ENCODE measurements around the gene ROR2.

Gene ROR2

DNA sequence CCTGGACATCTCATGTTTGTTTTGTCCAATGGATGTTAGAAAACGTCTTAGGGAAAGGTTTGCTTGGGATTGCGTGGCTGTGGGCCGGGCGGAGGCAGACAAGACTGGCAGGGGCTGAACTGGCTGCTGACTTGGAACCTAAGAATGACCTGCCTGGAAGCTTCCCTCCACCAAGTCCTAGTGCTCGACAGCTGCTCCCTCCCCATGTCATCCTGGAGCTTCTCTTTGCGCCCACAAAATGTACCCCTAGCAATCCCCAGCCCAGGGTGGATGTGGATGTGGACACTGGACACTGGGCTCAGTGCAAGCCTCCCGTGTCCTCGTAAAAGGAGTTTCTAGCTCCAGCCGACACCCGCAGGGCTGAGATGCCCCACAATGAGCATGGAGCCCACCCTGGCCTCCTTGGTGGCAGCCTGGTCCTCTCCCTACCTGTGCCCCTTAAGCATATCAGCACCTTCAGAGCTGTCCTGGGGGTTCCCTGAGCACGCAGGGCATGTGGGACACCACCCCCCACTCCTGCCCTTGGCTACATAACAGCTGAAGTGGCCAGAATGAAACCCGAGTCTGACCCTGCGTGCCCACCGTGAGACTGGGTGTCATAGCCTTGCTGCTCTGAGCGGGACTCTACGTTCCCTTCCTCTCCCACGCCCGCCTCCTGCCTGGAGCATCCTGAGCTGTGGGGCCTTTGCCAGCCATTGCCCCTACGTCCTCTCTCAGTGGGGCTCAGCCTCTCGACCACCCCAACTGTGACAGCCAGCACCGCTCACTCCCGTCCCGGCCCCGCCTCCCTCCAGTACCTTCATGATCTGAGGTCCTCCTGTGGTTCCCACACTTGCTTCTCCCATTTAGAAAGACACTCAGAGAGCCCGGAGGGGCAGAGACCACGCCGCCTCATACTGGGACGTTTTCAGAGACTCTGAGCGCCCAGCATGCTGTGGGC lies 180.8 kb downstream of the ROR2 start:
- Histone ChIP-seq H3K4me2 (ENCODE audit: low read length) (no peak overlapping the region), H4K8ac (ENCODE audit: low read depth, low read length) (no peak overlapping the region), H3K36me3 (ENCODE audit: control insufficient read depth, insufficient read depth, low read length) (no peaks in the 10 kb centered on the region), H3K9ac (ENCODE audit: low read length) (no peak overlapping the region), H2BK120ac (ENCODE audit: low read depth, low read length) (no peak overlapping the region), H3K56ac (ENCODE audit: low read length) (no peak overlapping the region), H4K5ac (ENCODE audit: low read length) (no peak overlapping the region), H3K4me3 (ENCODE audit: low read length) (no peak overlapping the region), H2AK5ac (ENCODE audit: low read length) (no peak overlapping the region), H3K79me1 (ENCODE audit: low read length) (peaks cover 30% of the 10 kb centered on the region), H2BK15ac (replicated peaks; ENCODE audit: low read depth) (no peak overlapping the region), H2BK5ac (ENCODE audit: low read length) (no peak overlapping the region), H3K18ac (ENCODE audit: low read length) (no peak overlapping the region), H3K27ac (ENCODE audit: low read depth, low read length) (no peak overlapping the region), H3K79me2 (ENCODE audit: control insufficient read depth, insufficient read depth, low read length) (peaks cover 10% of the 10 kb centered on the region), H3K27me3 (ENCODE audit: insufficient read depth, low read length, poor library complexity) (no peaks in the 10 kb centered on the region), H3K4me1 (ENCODE audit: control insufficient read depth, low read depth, low read length) (peaks cover 5% of the 10 kb centered on the region), H3K23ac (ENCODE audit: low read length) (no peak overlapping the region), H3K4ac (ENCODE audit: low read depth, low read length) (no peak overlapping the region)
- no peak for DNase-seq
- WGBS (ENCODE audit: extremely low coverage, insufficient coverage, low lambda C conversion rate), result no CpG with 5 or more reads among the region's 29 CpGs

DNA sequence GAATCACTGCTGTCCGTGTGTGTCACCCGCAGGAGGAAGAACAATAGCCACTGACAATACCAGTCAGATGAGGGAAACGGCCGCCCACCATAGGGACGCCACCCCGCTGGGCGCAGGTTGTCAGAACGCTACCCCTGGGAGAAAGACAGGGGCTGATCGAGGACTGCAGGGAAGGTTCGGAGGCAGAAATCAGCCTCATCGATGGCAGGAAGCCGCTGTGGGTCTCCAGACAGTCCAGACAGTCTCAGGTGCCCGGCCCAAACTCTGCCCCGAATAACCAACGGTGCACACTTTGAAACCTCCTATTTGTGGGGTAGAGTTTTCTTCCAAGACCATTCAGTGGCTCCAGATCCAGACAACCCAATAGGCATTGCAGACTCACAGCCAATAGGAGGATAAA lies 181.5 kb downstream of the ROR2 start:
- Histone ChIP-seq H3K4me3 (ENCODE audit: low read length) (no peak overlapping the region), H3K79me1 (ENCODE audit: low read length) (peaks cover 27% of the 10 kb centered on the region), H3K23ac (ENCODE audit: low read length) (no peak overlapping the region), H2BK120ac (ENCODE audit: low read depth, low read length) (no peak overlapping the region), H3K4ac (ENCODE audit: low read depth, low read length) (no peak overlapping the region), H3K27me3 (ENCODE audit: insufficient read depth, low read length, poor library complexity) (no peaks in the 10 kb centered on the region), H3K9ac (ENCODE audit: low read length) (no peak overlapping the region), H3K56ac (ENCODE audit: low read length) (no peak overlapping the region), H3K79me2 (ENCODE audit: control insufficient read depth, insufficient read depth, low read length) (peaks cover 10% of the 10 kb centered on the region), H3K4me1 (ENCODE audit: control insufficient read depth, low read depth, low read length) (peaks cover 2% of the 10 kb centered on the region), H2AK5ac (ENCODE audit: low read length) (no peak overlapping the region), H2BK15ac (replicated peaks; ENCODE audit: low read depth) (no peak overlapping the region), H3K36me3 (ENCODE audit: control insufficient read depth, insufficient read depth, low read length) (no peaks in the 10 kb centered on the region), H3K18ac (ENCODE audit: low read length) (no peak overlapping the region), H4K8ac (ENCODE audit: low read depth, low read length) (no peak overlapping the region), H3K27ac (ENCODE audit: low read depth, low read length) (no peak overlapping the region), H4K5ac (ENCODE audit: low read length) (no peak overlapping the region), H2BK5ac (ENCODE audit: low read length) (no peak overlapping the region), H3K4me2 (ENCODE audit: low read length) (no peak overlapping the region)
- no CpG with 5 or more reads among the region's 15 CpGs for WGBS (ENCODE audit: extremely low coverage, insufficient coverage, low lambda C conversion rate)
- DNase-seq, result no peak

DNA sequence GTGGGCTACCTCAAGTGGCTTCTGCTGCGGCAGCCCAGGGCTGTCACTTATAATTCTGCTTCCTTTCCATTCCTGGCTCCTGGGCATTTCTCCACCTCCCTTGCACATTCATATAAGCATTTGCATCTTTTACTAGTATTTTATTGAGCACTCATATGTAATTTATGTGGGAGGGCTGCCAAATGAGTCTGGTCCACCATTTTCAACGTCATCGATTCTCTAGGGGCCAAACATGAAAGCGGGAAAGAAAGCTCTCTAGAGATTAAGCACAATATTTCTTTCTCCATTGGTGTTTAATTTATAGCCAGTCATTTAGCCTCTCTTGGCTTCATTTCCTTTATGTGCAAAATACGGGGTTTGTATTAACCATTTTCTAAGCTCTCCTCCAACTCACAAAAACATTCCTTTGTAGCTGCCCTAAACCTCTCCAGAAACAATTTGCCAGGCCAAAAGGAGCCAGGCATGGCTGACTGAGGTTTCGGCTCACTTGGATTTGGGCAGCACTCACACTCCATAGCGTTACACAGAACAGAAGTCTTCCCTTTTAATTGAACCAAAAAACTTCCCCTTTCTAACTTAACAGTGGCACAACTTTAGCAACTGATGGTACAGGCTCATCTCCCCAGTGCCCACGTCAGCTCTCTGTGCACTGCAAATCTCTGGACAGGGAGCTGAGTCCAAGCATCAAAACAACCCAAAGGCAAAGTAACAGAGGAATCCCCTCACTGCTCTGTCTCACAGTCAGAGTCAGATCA lies 183.5 kb downstream of the ROR2 start:
- H3K27me3 ChIP-seq (ENCODE audit: insufficient read depth, low read length, poor library complexity), result no peaks in the 10 kb centered on the region

DNA sequence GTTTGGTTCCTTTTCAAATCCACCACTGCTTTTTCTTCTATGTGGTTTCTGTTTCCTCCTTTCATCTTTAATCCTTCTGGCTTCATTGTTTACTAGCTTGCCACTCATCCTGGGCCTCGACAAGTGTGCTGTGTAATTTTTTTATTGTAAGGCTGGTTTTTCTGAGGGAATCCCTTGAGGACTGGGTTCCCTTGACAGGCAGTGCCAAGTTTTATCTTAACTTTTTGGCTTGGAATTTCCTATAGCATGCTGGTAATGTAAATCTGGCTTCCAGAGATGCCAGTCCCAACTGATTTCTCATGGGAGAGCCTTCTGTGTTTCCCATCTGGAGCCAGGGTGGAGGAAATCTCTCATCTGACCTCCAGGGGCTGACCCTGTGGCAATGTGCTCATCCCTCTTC lies 184.7 kb downstream of the ROR2 start:
- no peak overlapping the region for H4K8ac ChIP-seq (ENCODE audit: low read depth, low read length)
- H3K27me3 ChIP-seq (ENCODE audit: insufficient read depth, low read length, poor library complexity), result no peaks in the 10 kb centered on the region
- no peak overlapping the region for H3K4me3 ChIP-seq (ENCODE audit: low read length)
- no peak overlapping the region for H3K23ac ChIP-seq (ENCODE audit: low read length)
- H2AK5ac ChIP-seq (ENCODE audit: low read length), result no peak overlapping the region
- peaks cover under 1% of the 10 kb centered on the region for H3K79me2 ChIP-seq (ENCODE audit: control insufficient read depth, insufficient read depth, low read length)
- H2BK15ac ChIP-seq (replicated peaks; ENCODE audit: low read depth), result no peak overlapping the region
- no peak for DNase-seq
- peaks cover 21% of the 10 kb centered on the region for H3K79me1 ChIP-seq (ENCODE audit: low read length)
- H3K36me3 ChIP-seq (ENCODE audit: control insufficient read depth, insufficient read depth, low read length), result no peaks in the 10 kb centered on the region
- no peak overlapping the region for H2BK5ac ChIP-seq (ENCODE audit: low read length)
- H2BK120ac ChIP-seq (ENCODE audit: low read depth, low read length), result no peak overlapping the region
- H3K18ac ChIP-seq (ENCODE audit: low read length), result no peak overlapping the region
- no peak overlapping the region for H4K5ac ChIP-seq (ENCODE audit: low read length)
- H3K4me2 ChIP-seq (ENCODE audit: low read length), result no peak overlapping the region
- no peak overlapping the region for H3K56ac ChIP-seq (ENCODE audit: low read length)
- no peak overlapping the region for H3K4ac ChIP-seq (ENCODE audit: low read depth, low read length)
- WGBS (ENCODE audit: extremely low coverage, insufficient coverage, low lambda C conversion rate), result no CpG with 5 or more reads among the region's 1 CpG
- no peaks in the 10 kb centered on the region for H3K4me1 ChIP-seq (ENCODE audit: control insufficient read depth, low read depth, low read length)
- no peak overlapping the region for H3K27ac ChIP-seq (ENCODE audit: low read depth, low read length)
- no peak overlapping the region for H3K9ac ChIP-seq (ENCODE audit: low read length)

More for the DNA sequence above, 183.5 kb downstream of the ROR2 start:
- Histone ChIP-seq H3K4ac (ENCODE audit: low read depth, low read length) (no peak overlapping the region), H3K23ac (ENCODE audit: low read length) (no peak overlapping the region), H3K27ac (ENCODE audit: low read depth, low read length) (no peak overlapping the region), H2BK120ac (ENCODE audit: low read depth, low read length) (no peak overlapping the region), H2AK5ac (ENCODE audit: low read length) (no peak overlapping the region), H2BK15ac (replicated peaks; ENCODE audit: low read depth) (no peak overlapping the region), H3K9ac (ENCODE audit: low read length) (no peak overlapping the region), H3K4me1 (ENCODE audit: control insufficient read depth, low read depth, low read length) (peaks cover 2% of the 10 kb centered on the region), H2BK5ac (ENCODE audit: low read length) (no peak overlapping the region), H3K79me1 (ENCODE audit: low read length) (peaks cover 26% of the 10 kb centered on the region), H4K8ac (ENCODE audit: low read depth, low read length) (no peak overlapping the region), H3K56ac (ENCODE audit: low read length) (no peak overlapping the region), H3K18ac (ENCODE audit: low read length) (no peak overlapping the region), H3K4me2 (ENCODE audit: low read length) (no peak overlapping the region), H3K36me3 (ENCODE audit: control insufficient read depth, insufficient read depth, low read length) (no peaks in the 10 kb centered on the region), H4K5ac (ENCODE audit: low read length) (no peak overlapping the region), H3K79me2 (ENCODE audit: control insufficient read depth, insufficient read depth, low read length) (peaks cover 10% of the 10 kb centered on the region), H3K4me3 (ENCODE audit: low read length) (no peak overlapping the region)
- DNase-seq, result no peak
- WGBS (ENCODE audit: extremely low coverage, insufficient coverage, low lambda C conversion rate), result no CpG with 5 or more reads among the region's 8 CpGs

DNA sequence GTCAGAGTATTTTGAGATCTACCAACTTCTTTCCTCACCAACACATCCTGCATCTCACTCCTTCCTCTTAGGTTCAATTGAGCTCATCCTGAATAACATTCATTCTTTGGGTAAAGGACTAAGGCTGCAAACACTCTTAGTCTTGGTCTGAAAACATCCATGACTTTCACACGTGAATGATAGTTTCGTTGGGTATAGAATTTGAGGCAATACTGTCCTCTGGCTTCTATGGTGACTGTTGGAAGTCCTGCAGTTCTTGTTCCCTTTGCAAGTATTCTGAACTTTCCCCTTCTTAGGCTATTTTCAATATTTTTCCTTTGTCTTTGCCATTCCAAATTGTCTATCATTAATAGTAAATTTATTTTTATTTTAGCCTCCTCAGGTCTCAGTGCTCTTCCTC lies 185.4 kb downstream of the ROR2 start:
- Histone ChIP-seq H2BK120ac (ENCODE audit: low read depth, low read length) (no peak overlapping the region), H3K23ac (ENCODE audit: low read length) (no peak overlapping the region), H3K27ac (ENCODE audit: low read depth, low read length) (no peak overlapping the region), H3K56ac (ENCODE audit: low read length) (no peak overlapping the region), H3K9ac (ENCODE audit: low read length) (no peak overlapping the region), H2BK5ac (ENCODE audit: low read length) (no peak overlapping the region), H3K79me1 (ENCODE audit: low read length) (peaks cover 20% of the 10 kb centered on the region), H3K18ac (ENCODE audit: low read length) (no peak overlapping the region), H3K4me1 (ENCODE audit: control insufficient read depth, low read depth, low read length) (no peaks in the 10 kb centered on the region), H3K4ac (ENCODE audit: low read depth, low read length) (no peak overlapping the region), H4K8ac (ENCODE audit: low read depth, low read length) (no peak overlapping the region), H3K27me3 (ENCODE audit: insufficient read depth, low read length, poor library complexity) (no peaks in the 10 kb centered on the region), H2BK15ac (replicated peaks; ENCODE audit: low read depth) (no peak overlapping the region), H3K4me3 (ENCODE audit: low read length) (no peak overlapping the region), H2AK5ac (ENCODE audit: low read length) (no peak overlapping the region), H4K5ac (ENCODE audit: low read length) (no peak overlapping the region), H3K79me2 (ENCODE audit: control insufficient read depth, insufficient read depth, low read length) (no peaks in the 10 kb centered on the region), H3K36me3 (ENCODE audit: control insufficient read depth, insufficient read depth, low read length) (no peaks in the 10 kb centered on the region), H3K4me2 (ENCODE audit: low read length) (no peak overlapping the region)
- no CpG with 5 or more reads among the region's 2 CpGs for WGBS (ENCODE audit: extremely low coverage, insufficient coverage, low lambda C conversion rate)
- DNase-seq, result no peak

Measured in mesendoderm (in vitro differentiated cells).